GM19328 (cell line): ENCODE data around the gene CCDC33.
A peak's percentile ranks its signal among the peaks of the same experiment; 100 is the strongest.

Experiments used
- ATAC-seq: cut with Tn5 transposase; IDR thresholded peaks from one replicate; pipeline ENCODE4 v1.9.1; 2021; ENCODE audit warnings: mild to moderate bottlenecking, moderate library complexity; ENCODE audit not compliant: unreplicated experiment

Gene CCDC33

DNA sequence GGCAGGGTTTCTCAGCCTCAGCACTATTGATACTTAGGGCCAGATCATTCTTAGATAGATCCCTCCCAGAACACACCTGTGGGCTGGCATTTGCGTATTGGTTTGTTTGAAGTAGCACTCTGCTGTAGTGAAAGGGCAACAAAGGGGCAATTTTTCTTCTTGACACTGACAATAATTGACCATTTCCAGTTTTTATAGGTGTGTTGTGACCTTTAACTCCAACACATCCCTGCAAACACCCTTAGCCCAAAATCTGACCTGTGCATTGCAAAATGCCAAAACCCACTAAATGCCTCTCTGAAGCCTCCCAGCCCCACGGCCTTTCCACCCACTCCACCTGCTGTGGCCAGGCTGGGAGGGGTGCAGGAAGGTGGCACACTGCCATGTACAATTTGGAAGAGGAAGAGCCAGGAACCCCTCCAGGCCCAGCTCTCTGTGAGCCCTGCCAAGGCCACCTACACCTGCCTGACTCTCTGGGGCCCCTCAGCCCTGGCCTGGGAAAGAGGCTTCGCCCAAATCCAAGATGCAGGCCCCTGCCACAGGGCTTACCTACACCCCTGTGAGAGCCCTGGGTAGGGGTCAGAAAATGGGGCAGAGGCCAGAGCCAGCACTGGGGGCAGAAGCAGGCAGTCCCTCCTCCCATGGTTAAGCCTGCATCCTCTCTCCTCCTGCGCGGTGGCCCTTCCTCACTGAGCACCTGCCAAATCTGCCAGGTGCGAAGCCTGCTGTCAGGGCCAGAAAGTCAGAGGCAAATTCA is 140.9 kb downstream of the CCDC33 start:
- no peak for ATAC-seq

DNA sequence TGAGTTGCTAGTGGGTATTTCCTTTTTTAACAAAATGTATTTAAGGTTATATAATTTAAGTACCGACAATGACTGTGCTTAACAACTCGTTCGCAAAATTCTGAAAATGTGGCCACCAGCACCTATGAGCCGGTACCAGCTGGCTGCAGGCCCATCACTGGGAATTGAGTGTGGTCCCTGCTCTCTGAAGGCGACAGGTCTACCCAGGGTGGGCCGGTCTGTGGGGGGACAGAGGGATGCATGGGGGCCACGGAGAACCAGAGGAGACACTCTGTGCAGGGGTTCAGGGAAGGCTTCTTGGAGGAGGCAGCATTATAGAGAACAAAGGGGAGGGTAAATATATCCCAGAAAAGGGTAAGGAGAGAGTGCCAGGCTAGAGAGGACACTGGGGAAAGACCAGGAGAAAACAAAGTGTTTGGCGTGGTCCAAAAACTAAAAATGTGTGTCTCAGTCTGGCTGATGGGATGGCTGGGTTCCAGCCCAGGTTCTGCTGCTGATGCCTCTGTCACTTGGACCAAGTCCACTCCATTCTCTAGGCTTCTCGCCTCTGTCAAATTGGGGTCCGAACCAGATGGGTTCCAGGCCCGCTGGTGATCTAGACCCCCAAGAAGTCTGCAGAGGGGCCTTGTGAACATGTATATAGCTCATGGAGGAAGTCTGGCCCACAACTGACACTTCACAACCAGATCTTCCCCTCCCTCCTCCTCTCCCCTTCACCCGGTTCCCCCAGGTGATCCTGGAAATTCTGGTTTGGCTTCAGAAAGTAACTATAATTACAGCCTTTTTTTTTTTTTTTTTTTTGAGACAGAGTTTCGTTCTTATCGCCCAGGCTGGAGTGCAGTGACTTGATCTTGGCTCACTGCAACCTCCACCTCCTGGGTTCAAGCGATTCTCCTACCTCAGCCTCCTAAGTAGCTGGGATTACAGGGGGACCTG is 142.0 kb downstream of the CCDC33 start:
- ATAC-seq = no peak

DNA sequence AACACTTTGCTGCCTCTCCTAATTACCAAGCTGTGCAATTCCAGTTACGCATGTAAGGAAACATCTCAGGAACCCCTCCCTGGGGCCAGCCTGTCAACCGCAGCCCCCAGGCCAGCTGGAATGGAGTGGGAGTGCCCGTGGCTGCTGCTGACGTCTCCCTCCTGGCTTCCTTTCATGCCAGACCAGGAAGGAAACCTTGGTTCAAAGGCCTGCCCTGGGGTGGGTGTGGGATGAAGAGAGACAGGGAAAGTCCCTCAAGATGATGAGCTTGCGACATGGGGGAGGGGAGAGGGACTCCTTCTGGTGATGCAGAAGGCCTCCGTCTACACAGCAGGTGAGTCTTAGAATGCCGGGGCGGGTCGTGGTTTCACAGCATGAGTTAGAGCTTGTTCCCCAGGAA is 142.7 kb downstream of the CCDC33 start:
- ATAC-seq = no peak

DNA sequence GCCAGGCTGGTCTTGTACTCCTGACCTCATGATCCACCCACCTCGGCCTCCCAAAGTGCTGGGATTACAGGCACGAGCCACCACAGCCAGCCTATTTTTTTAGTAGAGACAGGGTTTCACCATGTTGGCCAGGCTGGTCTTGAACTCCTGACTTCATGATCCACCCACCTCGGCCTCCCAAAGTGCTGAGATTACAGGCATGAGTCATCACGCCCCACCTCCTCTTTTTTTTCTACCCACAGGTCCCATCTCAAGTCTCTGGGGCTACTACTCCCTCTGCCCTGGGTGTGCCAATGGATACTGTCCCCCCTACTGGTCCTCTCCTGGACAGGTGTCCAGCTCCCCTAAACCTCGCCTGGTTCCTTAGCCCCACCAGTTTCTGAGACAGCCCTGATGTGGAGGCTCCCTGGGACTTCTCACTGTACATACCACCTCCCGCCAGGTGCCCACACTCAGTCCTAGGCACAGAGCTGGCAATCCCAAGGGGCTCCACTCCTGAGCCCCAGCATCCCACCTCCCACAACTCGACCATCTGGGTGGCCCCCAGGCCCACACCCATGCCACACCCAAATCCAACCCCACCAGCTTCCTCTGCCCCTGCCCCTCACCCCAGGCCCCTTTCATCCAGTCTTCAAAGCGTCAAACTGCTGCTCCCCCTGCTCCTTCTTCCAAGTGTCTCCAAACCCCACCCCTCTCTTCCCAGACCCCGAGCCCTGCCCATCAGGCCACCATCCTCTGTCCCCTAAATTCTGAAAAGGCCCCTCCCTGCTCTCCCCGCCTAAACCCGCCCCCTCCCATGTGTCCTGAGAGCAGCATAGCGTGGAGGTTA is 144.4 kb downstream of the CCDC33 start:
- ATAC-seq = no peak

DNA sequence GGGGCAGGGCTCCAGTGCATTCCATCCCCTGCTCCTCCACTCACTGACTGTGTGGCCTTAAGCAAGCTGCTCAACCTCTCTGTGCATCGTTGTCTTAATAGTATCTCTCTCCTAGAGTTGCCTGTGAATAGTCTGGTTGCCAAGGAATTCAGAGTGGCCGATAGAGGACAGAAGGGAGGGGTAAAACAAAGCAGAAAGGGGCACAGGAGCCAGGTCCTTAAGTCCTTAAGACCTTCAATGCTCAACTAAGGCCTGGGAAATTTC is 145.0 kb downstream of the CCDC33 start:
- no peak for ATAC-seq

DNA sequence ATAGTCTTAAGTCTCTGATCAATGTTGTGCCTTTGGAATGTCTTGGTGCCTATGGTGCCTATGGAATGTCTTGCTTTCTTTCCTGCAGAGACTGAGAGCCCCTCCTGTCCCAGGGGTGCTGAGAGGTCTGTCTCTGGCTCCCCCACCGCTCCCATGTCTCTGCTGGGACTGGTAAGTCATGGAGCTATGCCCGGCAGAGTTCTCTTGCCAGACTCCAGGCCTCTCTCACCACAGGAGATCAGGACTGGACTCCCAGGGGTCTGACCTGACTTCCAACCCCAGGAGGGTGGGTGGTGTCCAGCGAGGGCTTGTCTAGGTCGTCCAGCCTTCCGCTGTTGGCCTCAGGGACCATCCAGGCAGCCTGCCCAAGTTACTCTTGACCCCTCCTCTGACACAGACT is 145.4 kb downstream of the CCDC33 start:
- ATAC-seq = no peak

DNA sequence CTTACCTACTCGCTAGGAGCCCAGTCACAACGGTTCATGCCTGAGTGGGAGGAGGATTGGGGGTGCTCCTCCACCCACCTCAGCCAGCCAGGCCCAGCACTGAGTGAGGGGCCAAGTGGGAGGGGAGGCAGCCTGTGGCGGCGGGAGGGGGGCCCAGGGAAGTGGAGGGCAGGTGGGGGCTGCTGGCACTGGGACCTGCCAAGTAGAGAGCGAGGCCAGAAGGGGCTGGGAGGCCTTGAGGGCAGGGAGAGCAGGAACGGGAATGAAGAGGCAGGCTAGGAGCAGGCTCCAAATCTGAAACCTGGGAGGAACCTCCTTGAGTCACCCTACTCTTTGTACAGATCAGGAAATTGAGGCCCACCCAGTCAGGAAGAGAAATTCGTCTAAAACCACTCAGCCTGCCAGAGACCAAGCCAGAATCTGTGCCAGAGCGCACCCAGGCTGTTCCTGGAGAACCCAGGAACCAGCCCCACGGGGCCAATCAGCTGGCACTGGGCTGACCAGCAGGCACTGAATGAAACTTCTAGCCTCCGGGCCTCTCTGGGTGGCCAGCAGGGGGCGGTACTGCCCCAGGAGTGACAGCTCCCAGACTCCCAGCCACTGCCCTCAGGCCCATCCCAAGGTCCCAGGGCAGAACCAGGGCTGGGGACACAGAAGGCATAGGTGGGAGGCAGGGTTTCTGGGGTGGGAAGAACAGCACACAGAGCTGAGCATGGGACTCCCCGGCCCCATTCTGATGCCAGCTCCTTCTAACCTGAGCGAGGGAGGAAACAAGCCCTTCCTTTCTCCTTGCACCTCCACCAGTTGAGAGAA is 146.1 kb downstream of the CCDC33 start:
- ATAC-seq = no peak

DNA sequence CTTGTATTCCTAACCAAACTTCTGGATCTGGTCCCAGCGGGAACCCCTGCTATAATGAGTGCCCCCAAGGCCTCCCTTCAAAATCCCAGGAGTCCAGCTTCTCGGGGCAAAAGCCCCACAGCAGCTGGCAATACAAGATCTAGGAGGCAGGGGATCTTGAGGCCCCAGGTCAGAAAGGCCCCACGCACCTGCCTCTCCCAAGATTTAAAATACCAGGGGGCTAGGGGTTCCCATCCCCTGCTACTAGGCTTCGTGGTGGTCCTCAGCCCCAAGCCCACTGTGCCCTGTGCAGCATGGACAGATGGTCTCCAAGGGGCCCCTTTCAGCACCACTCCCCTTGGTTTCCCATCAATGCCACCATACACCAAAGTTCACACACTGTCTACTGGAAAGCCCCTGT is 147.2 kb downstream of the CCDC33 start:
- ATAC-seq = no peak

DNA sequence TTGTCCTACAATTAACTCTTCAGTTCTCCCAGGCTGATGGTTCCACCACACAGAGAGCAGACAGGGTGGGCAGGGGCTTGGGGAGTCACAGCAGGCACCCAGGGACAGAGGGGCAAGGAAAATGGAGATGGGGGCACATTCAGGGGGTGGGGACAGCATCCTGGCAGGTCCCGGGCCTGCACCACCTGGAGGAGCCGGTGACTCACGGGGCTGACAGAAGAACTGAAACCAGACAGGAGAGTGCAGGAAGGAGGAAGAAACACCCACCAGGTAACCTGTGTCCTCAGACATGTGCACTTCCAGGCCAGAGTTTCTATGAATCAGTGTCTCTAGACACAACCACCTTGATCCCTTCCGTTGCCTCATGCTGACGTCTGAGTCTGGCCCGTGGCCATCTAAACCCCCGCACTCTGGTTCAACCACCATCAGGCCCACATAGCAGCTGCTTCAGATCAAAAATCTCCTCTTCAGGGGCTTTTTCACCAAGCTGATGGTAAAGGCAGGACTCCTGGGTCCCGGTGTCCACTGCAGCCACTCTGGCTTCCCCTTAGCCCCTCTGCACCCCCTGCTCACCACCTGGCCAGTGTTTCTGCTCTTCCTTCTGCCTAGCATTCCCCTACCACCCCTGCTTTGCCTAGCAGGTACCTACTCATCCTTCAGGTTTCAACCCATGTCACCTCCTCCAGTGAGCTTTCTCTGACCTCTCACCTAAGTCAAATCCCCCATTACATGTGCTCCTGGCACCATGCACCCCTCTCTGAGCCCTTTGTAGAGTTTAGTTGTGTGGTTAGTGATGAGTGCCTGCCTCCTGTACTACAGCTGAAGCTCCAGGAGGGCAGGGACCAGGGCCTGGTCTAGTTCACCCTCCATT is 147.8 kb downstream of the CCDC33 start:
- peak; percentile 40 for ATAC-seq

DNA sequence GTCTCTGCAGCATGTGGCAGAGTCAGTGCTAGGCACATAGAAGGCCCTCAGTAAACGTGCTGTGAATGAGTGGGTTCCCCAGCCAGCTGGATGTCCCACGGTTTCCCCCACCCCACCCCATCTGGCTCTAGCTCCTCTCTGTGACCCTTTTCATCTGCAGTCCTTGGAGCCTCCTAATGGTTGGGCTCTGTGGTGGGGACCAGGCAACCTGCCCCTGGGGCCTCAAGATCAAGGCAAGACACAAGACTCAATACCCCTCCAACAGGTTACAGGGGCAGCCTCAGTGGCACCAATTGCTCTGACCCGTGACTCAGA is 148.4 kb downstream of the CCDC33 start:
- ATAC-seq = no peak

DNA sequence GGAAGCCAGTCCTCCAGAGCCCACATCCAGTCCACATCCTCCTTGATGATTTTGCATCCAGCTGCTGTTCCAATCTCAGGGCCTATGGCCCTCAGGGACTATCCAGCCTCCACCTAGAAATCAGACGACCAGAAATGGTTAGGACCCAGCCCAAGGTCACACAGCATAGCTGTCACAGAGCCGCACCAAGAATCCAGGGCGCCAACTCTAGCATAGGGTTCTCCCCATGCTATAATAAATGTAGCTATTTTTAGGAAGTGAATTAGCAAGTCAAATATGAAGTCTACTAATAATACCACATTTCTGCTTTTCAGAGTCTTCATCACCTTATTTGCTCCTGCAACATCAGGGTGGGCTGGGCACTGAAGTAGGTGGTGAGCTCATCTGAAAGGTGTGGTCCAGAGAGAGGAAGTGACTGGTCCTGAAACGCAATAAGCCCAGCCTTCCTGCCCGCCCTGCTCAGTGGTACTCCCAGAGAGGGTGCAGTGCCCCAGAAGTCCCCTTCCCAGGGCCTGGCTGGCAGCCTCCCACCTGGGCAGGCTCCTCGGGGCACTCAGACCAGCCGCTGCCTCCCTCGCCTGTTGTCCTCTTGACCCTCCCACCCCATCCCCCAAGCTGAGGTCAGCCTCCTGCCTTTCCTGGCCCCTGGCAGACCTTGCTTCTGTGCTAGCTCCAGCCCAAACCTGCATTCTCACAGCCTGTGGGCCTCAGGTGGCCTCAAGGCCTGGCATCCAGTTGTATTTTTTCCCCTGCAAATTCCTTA is 148.9 kb downstream of the CCDC33 start:
- peak; percentile 52 for ATAC-seq

DNA sequence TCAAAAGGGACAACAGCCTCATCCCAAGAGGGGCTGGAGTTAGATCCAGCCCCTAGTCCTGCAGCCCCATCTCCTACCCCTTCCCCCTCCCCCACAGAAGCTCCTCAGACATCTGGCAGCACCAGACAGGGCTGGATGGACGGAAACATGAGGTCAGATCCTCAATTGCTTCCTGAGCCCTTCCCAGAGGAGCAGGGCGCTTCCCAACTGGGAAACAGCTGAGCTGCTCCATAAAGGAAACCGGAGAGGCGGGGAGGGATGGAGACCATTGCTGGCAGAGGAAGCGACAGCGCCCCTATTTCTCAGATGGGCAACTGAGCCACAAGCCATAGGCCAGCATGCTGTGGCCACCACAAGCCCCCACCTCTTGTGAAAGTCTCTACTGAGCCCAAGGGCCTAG is 149.6 kb downstream of the CCDC33 start:
- ATAC-seq = no peak
